ENCODE data around the gene SLC38A9. TPM values are rescaled to one million over a fixed set of nuclear protein-coding genes. Genes with fewer than 3 reads are reported as not detected.
A peak's percentile ranks its signal among the peaks of the same experiment; 100 is the strongest.

Gene SLC38A9
- total RNA-seq, 1 donor from 2014 or later, result 19.3 TPM

- intact Hi-C loops (cut with micrococcal nuclease), result loop anchor here (1.0 to 10.0 kb wide), 3 partner anchors 9 to 55 kb away; no protein-coding TSS in a partner anchor
- Mint-ChIP-seq H3K27ac (peak overlapping the region; percentile 83), H3K4me1 (ENCODE audit: low read depth) (peaks cover 61% of the 10 kb centered on the region), H3K9me3 (no peaks in the 10 kb centered on the region), H3K27me3 (ENCODE audit: low read depth) (no peaks in the 10 kb centered on the region), H3K4me3 (ENCODE audit: low read depth) (peak overlapping the region; percentile 51), H3K36me3 (ENCODE audit: low read depth) (peaks cover 2% of the 10 kb centered on the region)
- DNase-seq (ENCODE audit: low spot score), result no peak
Observed at GRCh38 chr5:55600086-55600485, 112.0 kb downstream of the SLC38A9 start.

- Mint-ChIP-seq H3K4me3 (ENCODE audit: low read depth) (no peak overlapping the region), H3K9me3 (peaks cover 4% of the 10 kb centered on the region), H3K36me3 (ENCODE audit: low read depth) (peaks cover 8% of the 10 kb centered on the region), H3K4me1 (ENCODE audit: low read depth) (peaks cover 62% of the 10 kb centered on the region), H3K27me3 (ENCODE audit: low read depth) (no peaks in the 10 kb centered on the region), H3K27ac (peak overlapping the region; percentile 74)
- no peak for DNase-seq (ENCODE audit: low spot score)
- intact Hi-C loops (cut with micrococcal nuclease), result loop anchor here (1.0 to 10.0 kb wide), 3 partner anchors 9 to 55 kb away; no protein-coding TSS in a partner anchor
Observed at GRCh38 chr5:55599148-55600050, 112.7 kb downstream of the SLC38A9 start.

GRCh38 chr5:55597014-55597981 lies 114.8 kb downstream of the SLC38A9 start:
- Mint-ChIP-seq H3K36me3 (ENCODE audit: low read depth) (peaks cover 17% of the 10 kb centered on the region), H3K27me3 (ENCODE audit: low read depth) (no peaks in the 10 kb centered on the region), H3K27ac (peak overlapping the region; percentile 70), H3K4me3 (ENCODE audit: low read depth) (no peak overlapping the region), H3K9me3 (peaks cover 7% of the 10 kb centered on the region), H3K4me1 (ENCODE audit: low read depth) (peaks cover 67% of the 10 kb centered on the region)
- intact Hi-C loops (cut with micrococcal nuclease), result no loop called here
- DNase-seq (ENCODE audit: low spot score), result no peak

GRCh38 chr5:55594671-55595070 lies 117.5 kb downstream of the SLC38A9 start:
- peak overlapping the region; percentile 60 for H3K27ac Mint-ChIP-seq
- H3K27me3 Mint-ChIP-seq (ENCODE audit: low read depth), result no peaks in the 10 kb centered on the region
- peaks cover 11% of the 10 kb centered on the region for H3K9me3 Mint-ChIP-seq
- H3K4me3 Mint-ChIP-seq (ENCODE audit: low read depth), result no peak overlapping the region
- no peak for DNase-seq (ENCODE audit: low spot score)
- intact Hi-C loops (cut with micrococcal nuclease), result no loop called here
- H3K4me1 Mint-ChIP-seq (ENCODE audit: low read depth), result peaks cover 63% of the 10 kb centered on the region
- peaks cover 21% of the 10 kb centered on the region for H3K36me3 Mint-ChIP-seq (ENCODE audit: low read depth)

GRCh38 chr5:55593115-55593472 lies 119.0 kb downstream of the SLC38A9 start:
- Mint-ChIP-seq H3K9me3 (peaks cover 11% of the 10 kb centered on the region), H3K36me3 (ENCODE audit: low read depth) (peaks cover 23% of the 10 kb centered on the region), H3K27me3 (ENCODE audit: low read depth) (no peaks in the 10 kb centered on the region), H3K27ac (peak overlapping the region; percentile 56), H3K4me1 (ENCODE audit: low read depth) (peaks cover 57% of the 10 kb centered on the region), H3K4me3 (ENCODE audit: low read depth) (no peak overlapping the region)
- intact Hi-C loops (cut with micrococcal nuclease), result no loop called here
- no peak for DNase-seq (ENCODE audit: low spot score)

- DNase-seq (ENCODE audit: low spot score), result no peak
- Mint-ChIP-seq H3K27ac (peak overlapping the region; percentile 74), H3K36me3 (ENCODE audit: low read depth) (peaks cover 23% of the 10 kb centered on the region), H3K4me3 (ENCODE audit: low read depth) (no peak overlapping the region), H3K9me3 (peaks cover 11% of the 10 kb centered on the region), H3K27me3 (ENCODE audit: low read depth) (no peaks in the 10 kb centered on the region), H3K4me1 (ENCODE audit: low read depth) (peaks cover 51% of the 10 kb centered on the region)
- intact Hi-C loops (cut with micrococcal nuclease), result no loop called here
Observed at GRCh38 chr5:55592388-55593114, 119.6 kb downstream of the SLC38A9 start.

- Mint-ChIP-seq H3K36me3 (ENCODE audit: low read depth) (peaks cover 23% of the 10 kb centered on the region), H3K4me1 (ENCODE audit: low read depth) (peaks cover 43% of the 10 kb centered on the region), H3K4me3 (ENCODE audit: low read depth) (peak overlapping the region; percentile 31), H3K27ac (peak overlapping the region; percentile 97), H3K27me3 (ENCODE audit: low read depth) (no peaks in the 10 kb centered on the region), H3K9me3 (peaks cover 11% of the 10 kb centered on the region)
- intact Hi-C loops (cut with micrococcal nuclease), result loop anchor here (2.0 kb wide), 2 partner anchors 15 to 17 kb away; no protein-coding TSS in a partner anchor
- DNase-seq (ENCODE audit: low spot score), result no peak
Observed at GRCh38 chr5:55591686-55592085, 120.4 kb downstream of the SLC38A9 start.

GRCh38 chr5:55585206-55585610 lies 126.9 kb downstream of the SLC38A9 start:
- H3K27ac Mint-ChIP-seq, result no peak overlapping the region
- DNase-seq (ENCODE audit: low spot score), result no peak

GRCh38 chr5:55584398-55585205 lies 127.5 kb downstream of the SLC38A9 start:
- H3K27ac Mint-ChIP-seq, result no peak overlapping the region
- peaks cover 4% of the 10 kb centered on the region for H3K36me3 Mint-ChIP-seq (ENCODE audit: low read depth)
- H3K9me3 Mint-ChIP-seq, result no peaks in the 10 kb centered on the region
- H3K4me3 Mint-ChIP-seq (ENCODE audit: low read depth), result no peak overlapping the region
- H3K4me1 Mint-ChIP-seq (ENCODE audit: low read depth), result peaks cover 38% of the 10 kb centered on the region
- no peak for DNase-seq (ENCODE audit: low spot score)
- intact Hi-C loops (cut with micrococcal nuclease), result no loop called here
- H3K27me3 Mint-ChIP-seq (ENCODE audit: low read depth), result no peaks in the 10 kb centered on the region

More at GRCh38 chr5:55585206-55585610, 126.9 kb downstream of the SLC38A9 start:
- Mint-ChIP-seq H3K4me1 (ENCODE audit: low read depth) (peaks cover 35% of the 10 kb centered on the region), H3K36me3 (ENCODE audit: low read depth) (peaks cover 7% of the 10 kb centered on the region), H3K27me3 (ENCODE audit: low read depth) (no peaks in the 10 kb centered on the region), H3K4me3 (ENCODE audit: low read depth) (no peak overlapping the region), H3K9me3 (peaks cover 2% of the 10 kb centered on the region)
- intact Hi-C loops (cut with micrococcal nuclease), result no loop called here

GRCh38 chr5:55583578-55583977 lies 128.5 kb downstream of the SLC38A9 start:
- H3K27me3 Mint-ChIP-seq (ENCODE audit: low read depth), result no peaks in the 10 kb centered on the region
- no peaks in the 10 kb centered on the region for H3K36me3 Mint-ChIP-seq (ENCODE audit: low read depth)
- intact Hi-C loops (cut with micrococcal nuclease), result loop anchor here (2.0 kb wide), 2 partner anchors 25 to 49 kb away; partner anchors contain the start of gene PLPP1
- no peak for DNase-seq (ENCODE audit: low spot score)
- H3K9me3 Mint-ChIP-seq, result no peaks in the 10 kb centered on the region
- H3K4me3 Mint-ChIP-seq (ENCODE audit: low read depth), result no peak overlapping the region
- H3K27ac Mint-ChIP-seq, result no peak overlapping the region
- peaks cover 44% of the 10 kb centered on the region for H3K4me1 Mint-ChIP-seq (ENCODE audit: low read depth)

- H3K27me3 Mint-ChIP-seq (ENCODE audit: low read depth), result no peaks in the 10 kb centered on the region
- H3K4me1 Mint-ChIP-seq (ENCODE audit: low read depth), result peaks cover 55% of the 10 kb centered on the region
- H3K9me3 Mint-ChIP-seq, result no peaks in the 10 kb centered on the region
- DNase-seq (ENCODE audit: low spot score), result no peak
- H3K36me3 Mint-ChIP-seq (ENCODE audit: low read depth), result no peaks in the 10 kb centered on the region
- H3K27ac Mint-ChIP-seq, result peak overlapping the region; percentile 78
- intact Hi-C loops (cut with micrococcal nuclease), result loop anchor here (1.0 to 2.0 kb wide), 3 partner anchors 8 to 47 kb away; partner anchors contain the start of gene PLPP1
- H3K4me3 Mint-ChIP-seq (ENCODE audit: low read depth), result peak overlapping the region; percentile 47
Observed at GRCh38 chr5:55582256-55582655, 129.9 kb downstream of the SLC38A9 start.
